ENCODE measurements around the gene TRUB1.

- TF ChIP-seq POLR2A (IDR thresholded peaks at IDR 0.05): no peak
- TF ChIP-seq, protein P1, sequence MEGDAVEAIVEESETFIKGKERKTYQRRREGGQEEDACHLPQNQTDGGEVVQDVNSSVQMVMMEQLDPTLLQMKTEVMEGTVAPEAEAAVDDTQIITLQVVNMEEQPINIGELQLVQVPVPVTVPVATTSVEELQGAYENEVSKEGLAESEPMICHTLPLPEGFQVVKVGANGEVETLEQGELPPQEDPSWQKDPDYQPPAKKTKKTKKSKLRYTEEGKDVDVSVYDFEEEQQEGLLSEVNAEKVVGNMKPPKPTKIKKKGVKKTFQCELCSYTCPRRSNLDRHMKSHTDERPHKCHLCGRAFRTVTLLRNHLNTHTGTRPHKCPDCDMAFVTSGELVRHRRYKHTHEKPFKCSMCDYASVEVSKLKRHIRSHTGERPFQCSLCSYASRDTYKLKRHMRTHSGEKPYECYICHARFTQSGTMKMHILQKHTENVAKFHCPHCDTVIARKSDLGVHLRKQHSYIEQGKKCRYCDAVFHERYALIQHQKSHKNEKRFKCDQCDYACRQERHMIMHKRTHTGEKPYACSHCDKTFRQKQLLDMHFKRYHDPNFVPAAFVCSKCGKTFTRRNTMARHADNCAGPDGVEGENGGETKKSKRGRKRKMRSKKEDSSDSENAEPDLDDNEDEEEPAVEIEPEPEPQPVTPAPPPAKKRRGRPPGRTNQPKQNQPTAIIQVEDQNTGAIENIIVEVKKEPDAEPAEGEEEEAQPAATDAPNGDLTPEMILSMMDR (IDR thresholded peaks at IDR 0.05): no peak
These were observed 24.4 kb downstream of the TRUB1 start for GRCh38 chr10:114962441-114962840.

Measured in breast epithelium (tissue), 3 donors.